22Rv1 (cell line): ENCODE data around the gene DDX5.

Source experiments
- CTCF ChIP-seq: fragments of 450-650 bp; IDR thresholded peaks from 2 replicates; pipeline ENCODE4 v1.5.1; 2017; ENCODE audit warnings: mild to moderate bottlenecking
- ZFX ChIP-seq: fragments of 450-650 bp; IDR thresholded peaks from 2 replicates; pipeline ENCODE4 v1.6.1; 2017; ENCODE audit warnings: antibody characterized with exemption, borderline replicate concordance

DNA sequence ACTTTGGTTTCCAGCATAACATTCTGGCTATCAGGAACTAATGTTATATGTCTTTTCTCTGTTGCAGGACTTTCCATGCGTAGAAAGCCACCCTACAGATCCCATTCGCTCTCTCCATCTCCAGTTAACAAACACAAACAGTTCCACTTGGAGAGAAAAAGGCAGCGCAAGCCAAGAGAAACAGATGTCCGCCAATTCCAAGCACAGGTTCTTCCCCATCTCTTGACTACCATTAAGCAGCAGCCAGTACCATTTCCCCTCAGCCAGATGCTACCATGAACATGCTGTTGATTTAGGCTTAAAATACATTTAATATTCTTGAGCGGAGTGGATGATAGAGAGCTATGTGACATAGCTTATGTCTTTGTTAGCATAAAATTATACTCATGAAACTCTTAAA, 23.1 kb upstream of the DDX5 start:
- TF ChIP-seq CTCF (no peak), ZFX (no peak)
